K562 (cell line): ENCODE results near the gene TYROBP. TPM values are rescaled to one million over a fixed set of nuclear protein-coding genes. Genes with fewer than 3 reads are reported as not detected.
A peak's percentile ranks its signal among the peaks of the same experiment; 100 is the strongest.

Experiments
- ATAC-seq: fragments of 200-7000 bp; cut with Tn5 transposase; 3 replicates; pipeline ENCODE4 v1.9.1; 2020; ENCODE audit warnings: moderate library complexity
- BruUV-seq: library from RNA; stranded (reverse); fragments of 400-500 nt; replicated peaks from 2 replicates; lab custom pipeline; 2021; lab: Mats Ljungman, UMichigan
- CTCF ChIA-PET: fragments of 300-600 bp; formaldehyde crosslinking; extraction: SDS; loops from one replicate; lab custom pipeline; 2021; ENCODE audit warnings: low intra/inter-chr PET ratio; lab: Yijun Ruan, JAX
- POLR2A ChIA-PET: fragments of 300-600, 350-650 bp; sonication (Branson Sonifier 250); formaldehyde crosslinking; extraction: SDS; loops from one replicate; lab custom pipeline; 2021; ENCODE audit warnings: antibody characterized with exemption, inconsistent platforms; lab: Yijun Ruan, JAX
- DNase-seq, 4 experiments: peaks; one replicate each; pipeline versions ENCODE4 v3.0.0 to v3.0.0-alpha.2; 2011 to 2018; ENCODE audit warnings: low spot score in 3 of 4, mixed read lengths in 3 of 4; ENCODE audit errors: extremely low read depth in 1 of 4
- FAIRE-seq: peaks from 2 replicates; lab custom pipeline; 2011; peaks lifted over from hg19 to GRCh38; lab: Jason Lieb, UNC
- H2AFZ ChIP-seq: 2 replicates; pipeline ENCODE4 v1.6.0; 2011; ENCODE audit warnings: low read depth, low read length, control low read depth, inconsistent platforms
- H3K27ac ChIP-seq: fragments of 200-600 bp; 3 replicates; pipeline ENCODE4 v1.8.0; 2011; ENCODE audit warnings: low read depth, mild to moderate bottlenecking, control low read depth, inconsistent platforms, low read length, moderate library complexity, mixed read lengths; ENCODE audit errors: extremely low read depth
- H3K27me3 ChIP-seq, 2 experiments: fragments of 300-600 bp in 1 of 2; 2 replicates in 1 of 2; 3 replicates in 1 of 2; pipeline versions ENCODE4 v1.6.0 to v1.8.0; 2011; ENCODE audit warnings: inconsistent platforms in 2 of 2, low read length in 2 of 2, mild to moderate bottlenecking in 1 of 2, mixed read lengths in 1 of 2, moderate library complexity in 1 of 2; ENCODE audit not compliant: control insufficient read depth in 2 of 2, insufficient read depth in 2 of 2
- H3K36me3 ChIP-seq: fragments of 300-600 bp; 3 replicates; pipeline ENCODE4 v1.8.0; 2011; ENCODE audit warnings: mild to moderate bottlenecking, low read length, inconsistent platforms; ENCODE audit not compliant: control insufficient read depth, insufficient read depth
- H3K4me1 ChIP-seq, 2 experiments: fragments of 200-600 bp in 1 of 2; replicated peaks in 1 of 2; 2 replicates in 1 of 2; 3 replicates in 1 of 2; pipeline versions ENCODE4 v1.5.1 to v1.8.0; 2011; ENCODE audit warnings: inconsistent platforms in 2 of 2, low read length in 2 of 2, mild to moderate bottlenecking in 1 of 2, mixed read lengths in 1 of 2, moderate library complexity in 1 of 2; ENCODE audit not compliant: control insufficient read depth in 2 of 2, insufficient read depth in 2 of 2
- H3K4me2 ChIP-seq: 2 replicates; pipeline ENCODE4 v1.6.1; 2011; ENCODE audit warnings: low read length, control low read depth, inconsistent platforms, mixed read lengths; ENCODE audit not compliant: insufficient read depth
- H3K4me3 ChIP-seq: fragments of 200-600 bp; sonication (generic), shearing (Covaris generic); 2 replicates; pipeline ENCODE4 v1.5.1; 2016; ENCODE audit warnings: control low read depth, inconsistent platforms
- H3K79me2 ChIP-seq: fragments of 200-600 bp; 3 replicates; pipeline ENCODE4 v1.8.0; 2011; ENCODE audit warnings: low read length, inconsistent platforms; ENCODE audit not compliant: control insufficient read depth, insufficient read depth
- H3K9ac ChIP-seq, 2 experiments: 2 replicates each; pipeline versions ENCODE4 v1.6.0 to v1.6.1; 2011; ENCODE audit warnings: low read depth in 2 of 2, low read length in 2 of 2, control low read depth in 1 of 2, inconsistent platforms in 1 of 2, mild to moderate bottlenecking in 1 of 2, mixed read lengths in 1 of 2; ENCODE audit not compliant: insufficient read depth in 1 of 2
- H3K9me1 ChIP-seq: one replicate; pipeline ENCODE4 v1.6.0; 2011; ENCODE audit warnings: inconsistent platforms, mild to moderate bottlenecking, low read length, moderate library complexity; ENCODE audit not compliant: control insufficient read depth, insufficient read depth
- H3K9me3 ChIP-seq: replicated peaks from 2 replicates; pipeline ENCODE4 v1.5.1; 2011; ENCODE audit warnings: low read depth, low read length, inconsistent platforms; ENCODE audit not compliant: control insufficient read depth, insufficient read depth
- H4K20me1 ChIP-seq: replicated peaks from 2 replicates; pipeline ENCODE4 v1.6.1; 2011; ENCODE audit warnings: low read length, inconsistent platforms, mixed read lengths; ENCODE audit not compliant: control insufficient read depth, insufficient read depth
- HDAC2 ChIP-seq: fragments of 450-650 bp; IDR thresholded peaks from 2 replicates; pipeline ENCODE4 v1.6.1; 2016; ENCODE audit warnings: mild to moderate bottlenecking
- HEY1 ChIP-seq: fragments of 250-450 bp; sonication (Bioruptor Pico); IDR thresholded peaks from 2 replicates; pipeline ENCODE4 v1.5.0; 2020; ENCODE audit warnings: mild to moderate bottlenecking, moderate library complexity, borderline replicate concordance
- KDM1A ChIP-seq, 2 experiments: fragments of 450-650 bp; IDR thresholded peaks; 2 replicates each; pipeline ENCODE4 v1.6.1; 2016; ENCODE audit warnings: mild to moderate bottlenecking in 2 of 2
- KDM5B ChIP-seq: fragments of 200-600 bp; sonication (generic); IDR thresholded peaks from 2 replicates; pipeline ENCODE4 v1.6.1; 2012; ENCODE audit warnings: low read depth, mild to moderate bottlenecking, moderate library complexity, low read length, control low read depth, inconsistent platforms; ENCODE audit not compliant: insufficient replicate concordance
- MYBL2 ChIP-seq, 2 experiments: fragments of 450-650 bp in 1 of 2; sonication (generic) in 1 of 2; formaldehyde crosslinking in 1 of 2; IDR thresholded peaks; 2 replicates each; pipeline versions ENCODE4 v1.6.1 to v1.8.1; 2017 to 2022; ENCODE audit warnings: borderline replicate concordance in 1 of 2, inconsistent platforms in 1 of 2, low read depth in 1 of 2, mild to moderate bottlenecking in 1 of 2, missing genetic modification reagents in 1 of 2, moderate library complexity in 1 of 2
- SMARCE1 ChIP-seq: fragments of 450-650 bp; IDR thresholded peaks from 2 replicates; pipeline ENCODE4 v1.7.1; 2016; ENCODE audit warnings: mild to moderate bottlenecking
- STAG1 ChIP-seq: sonication (generic); formaldehyde crosslinking; IDR thresholded peaks from 2 replicates; pipeline ENCODE4 v1.5.0; 2020; ENCODE audit warnings: missing genetic modification reagents, borderline replicate concordance
- TBP ChIP-seq: optimal IDR thresholded peaks from 2 replicates; pipeline ENCODE3; 2011; ENCODE audit warnings: low read depth, low read length, improper control_type of control experiment
- ZNF134 ChIP-seq: fragments of 250-450 bp; sonication (Bioruptor Pico); conservative IDR thresholded peaks from 2 replicates; pipeline ENCODE4 v1.4.0; 2020
- ZNF3 ChIP-seq: fragments of 250-450 bp; sonication (Bioruptor Pico); IDR thresholded peaks from 2 replicates; pipeline ENCODE4 v1.5.0; 2021; ENCODE audit warnings: mild to moderate bottlenecking, moderate library complexity
- WGBS: fragments of 100-300 bp; shearing (Covaris generic); methylation state at CpG from one replicate; pipeline ENCODE4 v1.1.6; 2016; ENCODE audit warnings: low coverage, mixed read lengths; ENCODE audit not compliant: insufficient coverage; ENCODE audit errors: missing lambda C conversion rate; 5-methylcytosine and 5-hydroxymethylcytosine counted together
- in situ Hi-C: fragments of 300-500 bp; cut with MboI; formaldehyde crosslinking; loops from 4 replicates; pipeline ENCODE4 v1.15.0; 2018; ENCODE audit warnings: inconsistent platforms, mixed read lengths
- intact Hi-C: fragments of 100-400 bp; cut with micrococcal nuclease; formaldehyde crosslinking; loops from 2 replicates; pipeline ENCODE4 v1.14.2; 2022
- polyA plus RNA-seq, 8 experiments: library from polyadenylated mRNA; depleted of rRNA in 4 of 8; stranded (reverse) in 5 of 8; unstranded in 3 of 8; fragments of >200 nt; fragmentation: Nextera tagmentation in 2 of 8; fragmentation: Illumina TruSeq in 1 of 8; extraction: Ambion mirVana in 2 of 8; extraction: Trizol in 1 of 8; gene quantifications; 2 replicates each; pipeline versions ENCODE4 v1.2.1 to v1.2.3, GENCODE V29; 2011 to 2014; ENCODE audit warnings: inconsistent platforms in 1 of 8, missing spikeins in 1 of 8
- total RNA-seq, 7 experiments: library from RNA; depleted of rRNA in 6 of 7; stranded (reverse); fragments of >200 nt in 6 of 7; fragmentation: Illumina TruSeq in 2 of 7; extraction: Trizol in 2 of 7; gene quantifications; 2 replicates each; pipeline versions ENCODE4 v1.2.1 to v1.2.3, GENCODE V29; 2011 to 2021; ENCODE audit warnings: low replicate concordance in 1 of 7
- TF ChIP-seq, protein P1 (sequence below): sonication (generic); formaldehyde crosslinking; IDR thresholded peaks from 2 replicates; pipeline ENCODE4 v1.8.0; 2022; ENCODE audit warnings: mild to moderate bottlenecking, missing genetic modification reagents

Gene TYROBP
- total and polyA plus RNA-seq, 9 of the 15 experiments (the other 6 are each of a cell fraction or from before 2014, with no cell fraction given): 0.72 to 8.2 (median 2.4) TPM

DNA sequence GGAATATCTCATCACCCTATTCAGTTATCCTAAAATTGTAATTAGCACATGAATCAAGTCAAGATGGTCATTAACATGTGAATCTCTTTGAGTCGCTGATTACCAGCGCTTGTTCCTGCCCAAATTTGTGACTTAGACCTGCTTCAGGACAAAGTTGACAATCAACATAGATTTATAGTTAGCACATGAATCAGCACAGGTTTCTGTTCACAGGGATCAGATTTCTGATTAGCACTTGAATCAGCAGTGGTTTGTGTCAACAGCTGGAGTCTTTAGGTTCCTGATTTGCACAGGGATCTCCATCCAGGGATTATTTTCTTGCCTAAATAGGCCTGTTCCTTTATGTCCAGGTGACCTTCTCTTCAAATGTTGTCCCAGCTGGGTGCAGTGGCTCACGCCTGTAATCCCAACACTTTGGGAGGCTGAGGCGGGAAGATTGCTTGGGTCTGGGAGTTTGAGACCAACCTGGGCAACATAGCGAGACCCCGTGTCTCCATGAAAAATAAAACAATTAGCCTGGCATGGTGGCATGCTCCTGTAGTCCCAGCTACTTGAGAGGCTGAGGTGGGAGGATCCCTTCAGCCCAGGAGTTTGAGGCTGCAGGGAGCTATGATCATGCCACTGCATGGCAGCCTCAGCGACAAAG, 24.3 kb upstream of the TYROBP start:
- H4K20me1 ChIP-seq: 0 out of 2 replicates have a peak, but pooled peaks cover 4% of the 10 kb centered on the region
- H3K4me3 ChIP-seq: no peak overlapping the region
- H3K9me1 ChIP-seq: no peaks in the 10 kb centered on the region
- FAIRE-seq (no peak), DNase-seq (no peak), ATAC-seq (no peak)
- H3K27ac ChIP-seq: no peak overlapping the region
- ChIA-PET POLR2A (no interaction called here), CTCF (interaction anchor here (1.5 to 2.8 kb wide), 3 partner anchors 51 to 239 kb away, joined by 7 to 42 read pairs (median 32); no protein-coding TSS in a partner anchor)
- no peaks in the 10 kb centered on the region for H3K36me3 ChIP-seq
- H3K4me2 ChIP-seq: no peak overlapping the region
- H3K27me3 ChIP-seq: peaks cover 9 to 25% of the 10 kb centered on the region in 2 experiments
- no peak for TF ChIP-seq HEY1
- TF ChIP-seq KDM1A (IDR thresholded peaks at IDR 0.05): peak; percentile 55 to 62; a peak in 3 of 4 replicates
- in situ Hi-C loops: loop anchor here (5.0 kb wide), 2 partner anchors 45 to 230 kb away; partner anchors contain the start of gene ZBTB32
- 28% methylated on average over 7 of the region's 7 CpGs for WGBS
- intact Hi-C loops: loop anchor here (5.0 to 10.0 kb wide), 2 partner anchors 108 to 375 kb away; no protein-coding TSS in a partner anchor
- no peak overlapping the region for H3K9ac ChIP-seq
- no peaks in the 10 kb centered on the region for H3K79me2 ChIP-seq
- no peaks in the 10 kb centered on the region for H3K9me3 ChIP-seq
- peak overlapping the region; percentile 20; the same call in 1 of the 2 replicates for H2AFZ ChIP-seq
- H3K4me1 ChIP-seq: peaks cover 2 to 14% of the 10 kb centered on the region in 2 experiments; a peak in 2 of 5 replicates
- no TSS peak for BruUV-seq

DNA sequence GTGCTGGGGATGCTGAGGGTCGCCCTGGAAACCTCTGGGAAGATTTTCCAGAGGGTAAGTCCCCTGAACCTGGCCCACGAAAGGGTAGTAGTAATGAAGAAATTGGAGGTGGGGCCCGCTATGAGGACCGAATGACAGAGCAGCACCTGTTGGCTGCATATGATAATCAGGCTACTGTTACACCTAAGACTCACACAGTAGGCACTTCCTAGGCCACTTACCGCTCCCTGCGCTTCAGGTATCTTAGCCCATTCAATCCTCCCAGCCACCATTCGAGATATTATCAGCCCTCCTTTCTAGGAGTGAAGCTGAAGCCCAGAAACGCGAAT, 23.7 kb upstream of the TYROBP start:
- ATAC-seq: no peak
- Histone ChIP-seq H3K9me1 (no peaks in the 10 kb centered on the region), H3K4me1 (peaks cover 2 to 14% of the 10 kb centered on the region in 2 experiments; a peak in 2 of 5 replicates), H3K4me2 (0 out of 2 replicates have a peak overlapping the region, but pooled peaks have one; percentile 16), H3K27ac (no peak overlapping the region), H3K4me3 (no peak overlapping the region), H3K36me3 (no peaks in the 10 kb centered on the region), H2AFZ (peak overlapping the region; percentile 20; the same call in 1 of the 2 replicates), H4K20me1 (0 out of 2 replicates have a peak, but pooled peaks cover 2% of the 10 kb centered on the region), H3K9me3 (no peaks in the 10 kb centered on the region), H3K79me2 (no peaks in the 10 kb centered on the region), H3K27me3 (peaks cover 7 to 19% of the 10 kb centered on the region in 2 experiments), H3K9ac (no peak overlapping the region)
- intact Hi-C loops: loop anchor here (1.0 to 10.0 kb wide), 5 partner anchors 50 to 375 kb away; no protein-coding TSS in a partner anchor
- in situ Hi-C loops: loop anchor here (5.0 kb wide), 2 partner anchors 45 to 230 kb away; partner anchors contain the start of gene ZBTB32
- WGBS: 14% methylated on average over 9 of the region's 9 CpGs
- BruUV-seq: no TSS peak
- POLR2A ChIA-PET: no interaction called here
- DNase-seq: no peak
- CTCF ChIA-PET: interaction anchor here (0.7 to 2.8 kb wide), 4 partner anchors 50 to 242 kb away, joined by 3 to 42 read pairs (median 20); no protein-coding TSS in a partner anchor
- FAIRE-seq: no peak
- no peak for TF ChIP-seq MYBL2 (IDR thresholded peaks at IDR 0.05; ENCODE audit: low read depth)
- no peak for TF ChIP-seq MYBL2 (CRISPR knock-in tag; IDR thresholded peaks at IDR 0.05; ENCODE audit: borderline replicate concordance)
- TF ChIP-seq HDAC2: no peak
- TF ChIP-seq ZNF134: no peak
- no peak for TF ChIP-seq KDM5B
- TF ChIP-seq, protein P1, sequence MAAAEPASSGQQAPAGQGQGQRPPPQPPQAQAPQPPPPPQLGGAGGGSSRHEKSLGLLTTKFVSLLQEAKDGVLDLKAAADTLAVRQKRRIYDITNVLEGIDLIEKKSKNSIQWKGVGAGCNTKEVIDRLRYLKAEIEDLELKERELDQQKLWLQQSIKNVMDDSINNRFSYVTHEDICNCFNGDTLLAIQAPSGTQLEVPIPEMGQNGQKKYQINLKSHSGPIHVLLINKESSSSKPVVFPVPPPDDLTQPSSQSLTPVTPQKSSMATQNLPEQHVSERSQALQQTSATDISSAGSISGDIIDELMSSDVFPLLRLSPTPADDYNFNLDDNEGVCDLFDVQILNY (CRISPR knock-in tag): no peak
- no peak for TF ChIP-seq ZNF3 (CRISPR knock-in tag)
- TF ChIP-seq STAG1: peak; percentile 3; the same call in 1 of the 2 replicates
- TF ChIP-seq SMARCE1: no peak
- TF ChIP-seq TBP: no peak
